ENCODE results near the gene PCDH18. TPM values are rescaled to one million over a fixed set of nuclear protein-coding genes. Genes with fewer than 3 reads are reported as not detected.
"Not testable (repeated sequence)": the region's sequence is repeated elsewhere in the genome, so short reads cannot be mapped to it uniquely, and the experiment has no call there.

The PCDH18 gene
- total RNA-seq, 4 donors from 2014 or later, result 2.1 to 22.4 (median 11.5) TPM

DNA sequence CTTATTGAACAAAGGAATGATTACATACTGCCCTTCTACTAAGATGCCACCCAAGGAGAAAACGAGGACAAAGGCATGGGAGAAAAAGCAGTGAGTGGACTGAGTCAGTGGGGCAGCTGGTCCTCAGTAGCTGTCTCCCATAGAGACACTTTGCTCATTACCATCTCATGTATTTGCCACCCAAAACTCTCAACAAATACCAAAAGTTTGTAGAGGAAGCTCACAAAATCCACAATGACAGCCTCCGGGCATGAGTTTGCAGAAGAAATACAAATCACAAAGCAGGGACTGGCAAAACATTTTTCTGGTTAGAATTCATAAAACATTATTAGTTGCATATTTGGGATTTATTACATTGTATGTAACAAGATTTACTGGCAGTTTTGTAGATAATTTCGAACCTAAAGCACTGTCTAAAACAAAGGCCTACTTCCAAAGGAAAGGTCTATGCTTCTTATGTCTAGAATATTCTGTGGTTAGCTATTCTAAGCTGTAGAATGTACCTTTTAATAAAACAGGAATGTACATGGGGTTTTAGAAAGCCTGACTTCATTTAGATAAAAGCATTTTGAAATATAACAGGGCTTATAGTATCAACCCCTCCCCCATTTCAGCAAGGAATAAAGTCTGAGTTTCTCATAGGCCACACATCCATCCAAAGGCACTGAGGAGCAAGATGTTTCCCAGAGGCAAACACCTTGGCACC lies 17.7 kb downstream of the PCDH18 start:
- no peak overlapping the region for H3K4me3 ChIP-seq
- no peak overlapping the region for H3K27ac ChIP-seq
- H3K9me3 ChIP-seq, result no peaks in the 10 kb centered on the region
- whole genome bisulfite sequencing, 2 donors, result 72 to 85% methylated on average over 3 of the region's 3 CpGs
- H3K36me3 ChIP-seq, result no peaks in the 10 kb centered on the region
- no peak for DNase-seq
- intact Hi-C loops (cut with DNase I), result no loop called here
- no peaks in the 10 kb centered on the region for H3K27me3 ChIP-seq
- peaks cover 0 to 15% (median 6%) of the 10 kb centered on the region in 3 donors for H3K4me1 ChIP-seq
- TF ChIP-seq POLR2A (IDR thresholded peaks at IDR 0.05), result no peak
- TF ChIP-seq, protein P1, sequence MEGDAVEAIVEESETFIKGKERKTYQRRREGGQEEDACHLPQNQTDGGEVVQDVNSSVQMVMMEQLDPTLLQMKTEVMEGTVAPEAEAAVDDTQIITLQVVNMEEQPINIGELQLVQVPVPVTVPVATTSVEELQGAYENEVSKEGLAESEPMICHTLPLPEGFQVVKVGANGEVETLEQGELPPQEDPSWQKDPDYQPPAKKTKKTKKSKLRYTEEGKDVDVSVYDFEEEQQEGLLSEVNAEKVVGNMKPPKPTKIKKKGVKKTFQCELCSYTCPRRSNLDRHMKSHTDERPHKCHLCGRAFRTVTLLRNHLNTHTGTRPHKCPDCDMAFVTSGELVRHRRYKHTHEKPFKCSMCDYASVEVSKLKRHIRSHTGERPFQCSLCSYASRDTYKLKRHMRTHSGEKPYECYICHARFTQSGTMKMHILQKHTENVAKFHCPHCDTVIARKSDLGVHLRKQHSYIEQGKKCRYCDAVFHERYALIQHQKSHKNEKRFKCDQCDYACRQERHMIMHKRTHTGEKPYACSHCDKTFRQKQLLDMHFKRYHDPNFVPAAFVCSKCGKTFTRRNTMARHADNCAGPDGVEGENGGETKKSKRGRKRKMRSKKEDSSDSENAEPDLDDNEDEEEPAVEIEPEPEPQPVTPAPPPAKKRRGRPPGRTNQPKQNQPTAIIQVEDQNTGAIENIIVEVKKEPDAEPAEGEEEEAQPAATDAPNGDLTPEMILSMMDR (IDR thresholded peaks at IDR 0.05), result no peak

GRCh38 chr4:137510557-137511265 lies 21.6 kb downstream of the PCDH18 start:
- Histone ChIP-seq H3K27ac (peak overlapping the region in 2 of 4 donors; percentile 12 to 54), H3K4me1 (peaks cover 0 to 9% (median 5%) of the 10 kb centered on the region in 3 donors), H3K9me3 (no peaks in the 10 kb centered on the region), H3K4me3 (peak overlapping the region in 1 of 4 donors; percentile 15), H3K27me3 (no peaks in the 10 kb centered on the region), H3K36me3 (no peaks in the 10 kb centered on the region)
- no peak for DNase-seq
- TF ChIP-seq, protein P1 (IDR thresholded peaks at IDR 0.05), result no peak
- no peak for TF ChIP-seq POLR2A (IDR thresholded peaks at IDR 0.05)
- 33 to 66% methylated on average over 2 of the region's 2 CpGs for WGBS, 2 donors
- intact Hi-C loops (cut with DNase I), result no loop called here

DNA sequence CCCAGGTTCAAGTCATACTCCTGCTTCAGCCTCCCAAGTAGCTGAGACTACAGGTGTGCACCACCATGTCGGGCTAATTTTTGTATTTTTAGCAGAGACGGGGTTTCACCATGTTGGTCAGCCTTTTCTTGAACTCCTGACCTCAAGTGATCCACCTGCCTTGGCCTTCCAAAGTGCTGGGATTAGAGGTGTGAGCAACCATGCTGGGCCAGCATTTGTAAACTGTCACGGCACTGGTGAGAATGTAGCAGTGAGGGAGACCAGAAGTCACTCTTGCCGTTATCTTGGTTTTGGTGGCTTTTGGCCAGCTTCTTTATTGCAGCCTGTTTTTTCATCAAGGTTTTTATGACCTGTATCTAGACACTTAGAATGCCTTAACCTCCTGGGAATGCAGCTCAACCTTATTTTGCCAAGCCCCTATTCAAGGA lies 22.4 kb downstream of the PCDH18 start:
- intact Hi-C loops (cut with DNase I), result no loop called here
- no peaks in the 10 kb centered on the region for H3K9me3 ChIP-seq
- H3K27me3 ChIP-seq, result no peaks in the 10 kb centered on the region
- DNase-seq, result no peak
- no peak overlapping the region for H3K27ac ChIP-seq
- H3K4me3 ChIP-seq, result no peak overlapping the region
- TF ChIP-seq POLR2A (IDR thresholded peaks at IDR 0.05), result no peak
- TF ChIP-seq, protein P1 (IDR thresholded peaks at IDR 0.05), result no peak
- H3K4me1 ChIP-seq, result peaks cover 0 to 9% (median 5%) of the 10 kb centered on the region in 3 donors
- no peaks in the 10 kb centered on the region for H3K36me3 ChIP-seq
- 82 to 89% methylated on average over 3 to 4 of the region's 4 CpGs for WGBS, 2 donors

DNA sequence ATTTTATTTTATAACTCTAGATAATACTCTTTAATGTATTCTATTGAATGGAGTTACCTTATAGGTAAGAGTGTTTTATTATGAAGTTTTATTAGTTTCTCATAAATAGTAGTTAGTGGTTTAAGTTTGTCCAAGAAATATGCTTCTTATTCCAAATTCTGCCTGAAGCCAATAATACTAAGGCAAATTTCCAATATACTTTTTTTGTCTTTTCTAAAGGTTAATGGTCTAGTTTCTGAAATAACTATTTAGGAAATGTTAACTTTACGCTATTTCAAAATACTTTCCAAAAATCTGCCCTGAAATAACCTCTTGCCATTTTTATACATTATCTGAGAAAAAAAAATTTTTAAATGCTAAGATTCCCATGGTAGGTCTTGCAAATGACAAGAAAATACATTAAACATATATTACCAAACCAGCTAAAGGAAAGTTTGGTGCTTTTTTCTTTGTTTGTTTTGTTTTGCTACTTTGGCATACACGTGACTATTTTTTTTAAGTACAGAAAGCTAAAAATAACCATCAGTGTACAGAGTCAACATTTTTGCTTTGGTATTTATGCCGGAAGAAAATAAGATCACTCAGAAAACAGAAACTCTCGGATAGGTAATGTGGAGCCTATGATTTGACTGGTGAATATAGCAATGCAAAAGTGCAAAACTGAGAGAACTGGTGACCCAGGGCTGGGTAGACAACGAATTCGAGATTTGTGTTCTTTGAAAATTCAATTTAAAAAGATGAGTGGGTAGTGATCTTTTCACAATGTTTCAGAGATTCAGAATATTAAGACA lies 29.8 kb downstream of the PCDH18 start:
- WGBS, 2 donors, result 67 to 77% methylated on average over 6 of the region's 6 CpGs
- Histone ChIP-seq H3K27me3 (no peaks in the 10 kb centered on the region), H3K27ac (no peak overlapping the region), H3K4me1 (no peaks in the 10 kb centered on the region), H3K4me3 (no peak overlapping the region), H3K36me3 (no peaks in the 10 kb centered on the region), H3K9me3 (no peaks in the 10 kb centered on the region)
- intact Hi-C loops (cut with DNase I), result no loop called here
- DNase-seq, result no peak
- TF ChIP-seq POLR2A (IDR thresholded peaks at IDR 0.05), result no peak
- TF ChIP-seq, protein P1 (IDR thresholded peaks at IDR 0.05), result no peak

- H3K4me1 ChIP-seq; H3K27ac ChIP-seq; intact Hi-C loops (cut with DNase I); DNase-seq; H3K36me3 ChIP-seq; H3K4me3 ChIP-seq; H3K9me3 ChIP-seq; H3K27me3 ChIP-seq: not testable (repeated sequence)
- 88 to 97% methylated on average over 12 to 14 of the region's 29 CpGs for WGBS, 2 donors
These were observed 36.0 kb downstream of the PCDH18 start for GRCh38 chr4:137496267-137496666.
